ENCODE results near the gene BCL2L13.
"Not testable (repeated sequence)": the region's sequence is repeated elsewhere in the genome, so short reads cannot be mapped to it uniquely, and the experiment has no call there.

Gene BCL2L13

GRCh38 chr22:17634696-17635095 is 3.9 kb upstream of the BCL2L13 start:
- in situ Hi-C loops (cut with MboI; ENCODE audit: low sequenced_read_pairs), result no loop called here

GRCh38 chr22:17636850-17637249 is 1.7 kb upstream of the BCL2L13 start:
- in situ Hi-C loops (cut with MboI; ENCODE audit: low sequenced_read_pairs), result not testable (repeated sequence)

GRCh38 chr22:17637490-17638181 is 921 bp upstream of the BCL2L13 start:
- in situ Hi-C loops (cut with MboI; ENCODE audit: low sequenced_read_pairs), result no loop called here

- in situ Hi-C loops (cut with MboI; ENCODE audit: low sequenced_read_pairs), result no loop called here
Measured at GRCh38 chr22:17638182-17638431, 450 bp upstream of the BCL2L13 start.

- in situ Hi-C loops (cut with MboI; ENCODE audit: low sequenced_read_pairs), result no loop called here
Measured at GRCh38 chr22:17639247-17639741, 737 bp downstream of the BCL2L13 start.

- in situ Hi-C loops (cut with MboI; ENCODE audit: low sequenced_read_pairs), result no loop called here
Measured at GRCh38 chr22:17641269-17641668, 2.7 kb downstream of the BCL2L13 start.

GRCh38 chr22:17642357-17642756 is 3.8 kb downstream of the BCL2L13 start:
- in situ Hi-C loops (cut with MboI; ENCODE audit: low sequenced_read_pairs), result not testable (repeated sequence)

GRCh38 chr22:17647452-17647851 is 8.9 kb downstream of the BCL2L13 start:
- in situ Hi-C loops (cut with MboI; ENCODE audit: low sequenced_read_pairs), result no loop called here

GRCh38 chr22:17647991-17648390 is 9.4 kb downstream of the BCL2L13 start:
- in situ Hi-C loops (cut with MboI; ENCODE audit: low sequenced_read_pairs), result no loop called here

GRCh38 chr22:17648569-17648968 is 10.0 kb downstream of the BCL2L13 start:
- in situ Hi-C loops (cut with MboI; ENCODE audit: low sequenced_read_pairs), result no loop called here

- in situ Hi-C loops (cut with MboI; ENCODE audit: low sequenced_read_pairs), result no loop called here
Measured at GRCh38 chr22:17655289-17655688, 16.7 kb downstream of the BCL2L13 start.

- in situ Hi-C loops (cut with MboI; ENCODE audit: low sequenced_read_pairs), result no loop called here
Measured at GRCh38 chr22:17656870-17657395, 18.4 kb downstream of the BCL2L13 start.

GRCh38 chr22:17664414-17665055 is 26.0 kb downstream of the BCL2L13 start:
- in situ Hi-C loops (cut with MboI; ENCODE audit: low sequenced_read_pairs), result no loop called here

- in situ Hi-C loops (cut with MboI; ENCODE audit: low sequenced_read_pairs), result no loop called here
Measured at GRCh38 chr22:17665248-17665647, 26.7 kb downstream of the BCL2L13 start.

GRCh38 chr22:17665854-17666253 is 27.3 kb downstream of the BCL2L13 start:
- in situ Hi-C loops (cut with MboI; ENCODE audit: low sequenced_read_pairs), result no loop called here

- in situ Hi-C loops (cut with MboI; ENCODE audit: low sequenced_read_pairs), result not testable (repeated sequence)
Measured at GRCh38 chr22:17671521-17672092, 33.0 kb downstream of the BCL2L13 start.

GRCh38 chr22:17672417-17672991 is 33.9 kb downstream of the BCL2L13 start:
- in situ Hi-C loops (cut with MboI; ENCODE audit: low sequenced_read_pairs), result no loop called here

- in situ Hi-C loops (cut with MboI; ENCODE audit: low sequenced_read_pairs), result no loop called here
Measured at GRCh38 chr22:17674152-17674551, 35.6 kb downstream of the BCL2L13 start.

GRCh38 chr22:17675584-17675983 is 37.0 kb downstream of the BCL2L13 start:
- in situ Hi-C loops (cut with MboI; ENCODE audit: low sequenced_read_pairs), result no loop called here

GRCh38 chr22:17678817-17679385 is 40.3 kb downstream of the BCL2L13 start:
- in situ Hi-C loops (cut with MboI; ENCODE audit: low sequenced_read_pairs), result no loop called here

- in situ Hi-C loops (cut with MboI; ENCODE audit: low sequenced_read_pairs), result no loop called here
Measured at GRCh38 chr22:17684245-17684644, 45.7 kb downstream of the BCL2L13 start.

Measured in HL-60/S4 treated with retinoic acid at 250 ng/mL for 4 days and 3 days (cell line).